RPMI7951 (cell line): Measurements from ENCODE around the gene MINDY4. TPM values are rescaled to one million over a fixed set of nuclear protein-coding genes. Genes with fewer than 3 reads are reported as not detected.
"Not testable (repeated sequence)": the region's sequence is repeated elsewhere in the genome, so short reads cannot be mapped to it uniquely, and the experiment has no call there.

Experiments used
- DNase-seq: peaks from one replicate; pipeline ENCODE4 v3.0.0-alpha.2; 2012; ENCODE audit warnings: low read depth
- total RNA-seq: library from RNA; depleted of rRNA; stranded (reverse); fragments of >200 nt; shearing (Covaris generic); gene quantifications from 2 replicates; pipeline ENCODE4 v1.2.3, GENCODE V29; 2014

MINDY4 gene
- total RNA-seq, 1 experiment from 2014 or later = 27.0 TPM

- DNase-seq = no peak
Observed at GRCh38 chr7:30802812-30803211, 31.6 kb downstream of the MINDY4 start.

GRCh38 chr7:30804078-30804661 lies 33.0 kb downstream of the MINDY4 start:
- peak; percentile 97 for DNase-seq

GRCh38 chr7:30805081-30805691 lies 34.0 kb downstream of the MINDY4 start:
- DNase-seq = no peak

GRCh38 chr7:30805931-30806330 lies 34.7 kb downstream of the MINDY4 start:
- DNase-seq = peak; percentile 38

GRCh38 chr7:30807477-30807876 lies 36.3 kb downstream of the MINDY4 start:
- not testable (repeated sequence) for DNase-seq

- DNase-seq = not testable (repeated sequence)
Observed at GRCh38 chr7:30807941-30808340, 36.7 kb downstream of the MINDY4 start.

GRCh38 chr7:30810986-30811385 lies 39.8 kb downstream of the MINDY4 start:
- DNase-seq = no peak

- no peak for DNase-seq
Observed at GRCh38 chr7:30812676-30813075, 41.5 kb downstream of the MINDY4 start.

- DNase-seq = no peak
Observed at GRCh38 chr7:30813466-30813865, 42.2 kb downstream of the MINDY4 start.

GRCh38 chr7:30814700-30815387 lies 43.6 kb downstream of the MINDY4 start:
- DNase-seq = peak; percentile 83

- DNase-seq = no peak
Observed at GRCh38 chr7:30815388-30815854, 44.2 kb downstream of the MINDY4 start.

GRCh38 chr7:30815951-30816644 lies 44.9 kb downstream of the MINDY4 start:
- no peak for DNase-seq

GRCh38 chr7:30816645-30817370 lies 45.6 kb downstream of the MINDY4 start:
- no peak for DNase-seq

GRCh38 chr7:30817371-30817767 lies 46.2 kb downstream of the MINDY4 start:
- DNase-seq = peak; percentile 93

GRCh38 chr7:30824821-30825720 lies 53.9 kb downstream of the MINDY4 start:
- DNase-seq = no peak

- no peak for DNase-seq
Observed at GRCh38 chr7:30826181-30826580, 55.0 kb downstream of the MINDY4 start.

- DNase-seq = no peak
Observed at GRCh38 chr7:30828591-30828990, 57.4 kb downstream of the MINDY4 start.

- DNase-seq = no peak
Observed at GRCh38 chr7:30829471-30829870, 58.3 kb downstream of the MINDY4 start.

- no peak for DNase-seq
Observed at GRCh38 chr7:30831227-30831626, 60.0 kb downstream of the MINDY4 start.

GRCh38 chr7:30831936-30832335 lies 60.7 kb downstream of the MINDY4 start:
- DNase-seq = no peak
